Measurements from ENCODE around the gene CGREF1.

The CGREF1 gene

GRCh38 chr2:27097341-27097740 is 21.6 kb downstream of the CGREF1 start:
- TF ChIP-seq CTCF (IDR thresholded peaks at IDR 0.05; ENCODE audit: borderline replicate concordance, control extremely low read depth, extremely low read depth, insufficient read depth, missing control alignments) = no peak
- in situ Hi-C loops (cut with MboI; ENCODE audit: low sequenced_read_pairs, unreplicated experiment) = loop anchor here (10.0 kb wide), 1 partner anchor 97 kb away; no protein-coding TSS in a partner anchor
- DNase-seq (ENCODE audit: low spot score) = no peak

- in situ Hi-C loops (cut with MboI; ENCODE audit: low sequenced_read_pairs, unreplicated experiment) = loop anchor here (10.0 kb wide), 1 partner anchor 98 kb away; no protein-coding TSS in a partner anchor
- TF ChIP-seq CTCF (IDR thresholded peaks at IDR 0.05; ENCODE audit: borderline replicate concordance, control extremely low read depth, extremely low read depth, insufficient read depth, missing control alignments) = no peak
- no peak for DNase-seq (ENCODE audit: low spot score)
Measured at GRCh38 chr2:27096748-27097297, 22.1 kb downstream of the CGREF1 start.

GRCh38 chr2:27095745-27096651 is 22.9 kb downstream of the CGREF1 start:
- in situ Hi-C loops (cut with MboI; ENCODE audit: low sequenced_read_pairs, unreplicated experiment) = loop anchor here (10.0 kb wide), 1 partner anchor 99 kb away; no protein-coding TSS in a partner anchor
- no peak for TF ChIP-seq CTCF (IDR thresholded peaks at IDR 0.05; ENCODE audit: borderline replicate concordance, control extremely low read depth, extremely low read depth, insufficient read depth, missing control alignments)
- DNase-seq (ENCODE audit: low spot score) = peak; percentile 86

- in situ Hi-C loops (cut with MboI; ENCODE audit: low sequenced_read_pairs, unreplicated experiment) = loop anchor here (10.0 kb wide), 1 partner anchor 99 kb away; no protein-coding TSS in a partner anchor
- TF ChIP-seq CTCF (IDR thresholded peaks at IDR 0.05; ENCODE audit: borderline replicate concordance, control extremely low read depth, extremely low read depth, insufficient read depth, missing control alignments) = no peak
- no peak for DNase-seq (ENCODE audit: low spot score)
Measured at GRCh38 chr2:27095427-27095744, 23.5 kb downstream of the CGREF1 start.

GRCh38 chr2:27094353-27094984 is 24.5 kb downstream of the CGREF1 start:
- no peak for DNase-seq (ENCODE audit: low spot score)
- no peak for TF ChIP-seq CTCF (IDR thresholded peaks at IDR 0.05; ENCODE audit: borderline replicate concordance, control extremely low read depth, extremely low read depth, insufficient read depth, missing control alignments)
- in situ Hi-C loops (cut with MboI; ENCODE audit: low sequenced_read_pairs, unreplicated experiment) = loop anchor here (10.0 kb wide), 1 partner anchor 100 kb away; no protein-coding TSS in a partner anchor

Measured in GM13976 (cell line).